AG09319 (cell line): ENCODE measurements around the gene TIPRL.

Experiments used
- DNase-seq: peaks from one replicate; pipeline ENCODE4 v3.0.0-alpha.2; 2010; ENCODE audit warnings: low read depth; ENCODE audit errors: extremely low read depth
- CTCF ChIP-seq: IDR thresholded peaks from 2 replicates; pipeline ENCODE4 v1.5.1; 2011; ENCODE audit warnings: low read depth, mild to moderate bottlenecking, inconsistent platforms, low read length, moderate library complexity

TIPRL gene

GRCh38 chr1:168218658-168219057 lies 39.9 kb downstream of the TIPRL start:
- TF ChIP-seq CTCF = no peak
- DNase-seq = no peak

- no peak for DNase-seq
- no peak for TF ChIP-seq CTCF
Observed at GRCh38 chr1:168220470-168220871, 41.7 kb downstream of the TIPRL start.

GRCh38 chr1:168221275-168221674 lies 42.5 kb downstream of the TIPRL start:
- TF ChIP-seq CTCF = no peak
- DNase-seq = no peak

- no peak for TF ChIP-seq CTCF
- no peak for DNase-seq
Observed at GRCh38 chr1:168223261-168223660, 44.5 kb downstream of the TIPRL start.

- DNase-seq = no peak
- no peak for TF ChIP-seq CTCF
Observed at GRCh38 chr1:168223681-168224540, 45.1 kb downstream of the TIPRL start.

- no peak for TF ChIP-seq CTCF
- DNase-seq = no peak
Observed at GRCh38 chr1:168224991-168225390, 46.2 kb downstream of the TIPRL start.

GRCh38 chr1:168225476-168226190 lies 46.9 kb downstream of the TIPRL start, which contains the start of gene SFT2D2:
TSS of gene SFT2D2 (plus strand) at chr1:168226004. CDS start at chr1:168226080, 76 bp downstream.
- no peak for TF ChIP-seq CTCF

More at GRCh38 chr1:168225476-168226190, 46.9 kb downstream of the TIPRL start, which contains the start of gene SFT2D2:
- DNase-seq = no peak
